ENCODE data around the gene NR2F1-AS1. TPM values are rescaled to one million over a fixed set of nuclear protein-coding genes. Genes with fewer than 3 reads are reported as not detected.
A peak's percentile ranks its signal among the peaks of the same experiment; 100 is the strongest.

The NR2F1-AS1 gene
- total RNA-seq, 1 experiment from 2014 or later: 1.5 TPM

DNA sequence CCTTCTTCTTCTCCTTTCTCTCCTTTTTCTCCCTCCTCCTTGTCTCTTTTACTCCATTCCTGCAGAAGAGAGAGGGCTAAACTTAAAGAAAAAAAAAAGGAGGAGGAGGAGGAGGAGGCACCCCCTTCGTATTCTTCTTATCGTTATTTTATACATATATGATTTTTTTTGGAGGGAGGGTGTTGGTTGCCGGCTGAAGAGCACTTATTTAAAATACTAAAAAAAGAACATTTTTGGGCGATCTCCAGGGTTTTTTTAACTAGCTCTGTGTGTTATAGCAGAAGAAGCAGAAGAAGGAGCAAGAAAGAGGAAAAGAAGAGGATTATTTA is 2.4 kb upstream of the NR2F1-AS1 start:
- H3K4me1 Mint-ChIP-seq: peaks cover 30% of the 10 kb centered on the region
- ChIA-PET POLR2A (interaction anchor here (1.4 kb wide), 1 partner anchor 29 kb away, joined by 3 read pairs; no protein-coding TSS in a partner anchor), CTCF (interaction anchor here (0.6 to 1.1 kb wide), 9 partner anchors 10 to 218 kb away, joined by 3 to 8 read pairs (median 3); no protein-coding TSS in a partner anchor)
- DNase-seq (ENCODE audit: low spot score): no peak
- peaks cover 33% of the 10 kb centered on the region; the same call in 1 of the 2 replicates for H3K27me3 Mint-ChIP-seq (ENCODE audit: low read depth)
- peaks cover 5% of the 10 kb centered on the region; the same call in 1 of the 2 replicates for H3K36me3 Mint-ChIP-seq
- H3K9me3 Mint-ChIP-seq: no peaks in the 10 kb centered on the region
- no peak overlapping the region for H3K4me3 Mint-ChIP-seq
- no peak overlapping the region for H3K27ac Mint-ChIP-seq
- no peak for ATAC-seq
- TF ChIP-seq ATF1 (CRISPR knock-in tag; IDR thresholded peaks at IDR 0.05) (no peak), ARID4B (CRISPR knock-in tag; IDR thresholded peaks at IDR 0.05; ENCODE audit: borderline replicate concordance) (no peak), ELF4 (CRISPR knock-in tag; IDR thresholded peaks at IDR 0.05; ENCODE audit: low read depth) (no peak), ESRRA (CRISPR knock-in tag; IDR thresholded peaks at IDR 0.05; ENCODE audit: borderline replicate concordance) (no peak), JAZF1 (CRISPR knock-in tag; IDR thresholded peaks at IDR 0.05) (no peak), ZNF138 (CRISPR knock-in tag; conservative IDR thresholded peaks at IDR 0.05) (no peak)

- POLR2A ChIA-PET: interaction anchor here (1.4 kb wide), 1 partner anchor 29 kb away, joined by 3 read pairs; no protein-coding TSS in a partner anchor
- H3K9me3 Mint-ChIP-seq: no peaks in the 10 kb centered on the region
- peak; percentile 45 for TF ChIP-seq NFYB (CRISPR knock-in tag; conservative IDR thresholded peaks at IDR 0.05; ENCODE audit: low read depth)
- TF ChIP-seq ZNF512 (CRISPR knock-in tag; IDR thresholded peaks at IDR 0.05; ENCODE audit: borderline replicate concordance): peak; percentile 74; the same call in 1 of the 2 replicates
- TF ChIP-seq PRDM15 (CRISPR knock-in tag; IDR thresholded peaks at IDR 0.05): peak; percentile 63; the same call in 1 of the 2 replicates
- TF ChIP-seq SMAD4 (CRISPR knock-in tag; IDR thresholded peaks at IDR 0.05): no peak
- ATAC-seq (peak; percentile 11), DNase-seq (ENCODE audit: low spot score) (peak; percentile 61)
- peaks cover 2% of the 10 kb centered on the region; the same call in 1 of the 2 replicates for H3K36me3 Mint-ChIP-seq
- H3K4me3 Mint-ChIP-seq: no peak within 1 kb of the TSS
- no peak within 1 kb of the TSS for H3K27ac Mint-ChIP-seq
- H3K27me3 Mint-ChIP-seq (ENCODE audit: low read depth): peaks cover 29% of the 10 kb centered on the region; the same call in 1 of the 2 replicates
- H3K4me1 Mint-ChIP-seq: peaks cover 30% of the 10 kb centered on the region
- CTCF ChIA-PET: interaction anchor here (0.6 to 1.1 kb wide), 12 partner anchors 9 to 291 kb away, joined by 3 to 8 read pairs (median 3); no protein-coding TSS in a partner anchor
These were observed 1.8 kb upstream of the NR2F1-AS1 start, which contains the start of gene NR2F1 for GRCh38 chr5:93582677-93583438. Gene NR2F1 (plus strand): TSS chr5:93583222. CDS start chr5:93585024, 1,802 bp downstream.

DNA sequence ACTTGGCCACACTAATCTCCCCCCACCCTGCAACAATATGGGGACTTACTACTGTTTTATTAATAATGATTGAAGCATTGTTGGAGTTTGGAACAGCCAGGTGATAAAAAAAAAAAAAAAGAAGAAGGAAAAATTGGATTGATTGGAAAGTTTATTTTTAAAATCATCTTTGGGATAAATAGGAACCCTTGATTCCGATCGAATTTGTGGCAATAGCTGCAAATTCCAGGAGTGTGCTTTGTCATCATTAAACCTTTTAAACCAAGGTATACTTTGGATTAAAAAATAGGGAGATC is 1.1 kb upstream of the NR2F1-AS1 start:
- ATAC-seq (no peak), DNase-seq (ENCODE audit: low spot score) (no peak)
- ChIA-PET POLR2A (interaction anchor here (1.4 kb wide), 1 partner anchor 30 kb away, joined by 3 read pairs; no protein-coding TSS in a partner anchor), CTCF (no interaction called here)
- TF ChIP-seq CREB1 (CRISPR knock-in tag; IDR thresholded peaks at IDR 0.05) (no peak), STAT6 (CRISPR knock-in tag; conservative IDR thresholded peaks at IDR 0.05; ENCODE audit: low read depth) (no peak)
- no peak overlapping the region for H3K27ac Mint-ChIP-seq
- no peaks in the 10 kb centered on the region for H3K36me3 Mint-ChIP-seq
- H3K4me3 Mint-ChIP-seq: no peak overlapping the region
- H3K4me1 Mint-ChIP-seq: peaks cover 29% of the 10 kb centered on the region
- H3K9me3 Mint-ChIP-seq: no peaks in the 10 kb centered on the region
- peaks cover 21% of the 10 kb centered on the region; the same call in 1 of the 2 replicates for H3K27me3 Mint-ChIP-seq (ENCODE audit: low read depth)
